Epithelial cell of prostate (primary cell): Measurements from ENCODE around the gene CRYBA4.

ENCODE experiments used
- DNase-seq: peaks from one replicate; pipeline ENCODE4 v3.0.0-alpha.2; 2011; ENCODE audit warnings: low read depth, low spot score
- H3K27ac ChIP-seq: fragments of 450-650 bp; 2 replicates; pipeline ENCODE4 v1.5.1; 2017; ENCODE audit warnings: mild to moderate bottlenecking

Gene CRYBA4

GRCh38 chr22:26621663-26622062 lies at the start of gene CRYBA4:
TSS of gene CRYBA4 (plus strand) at chr22:26621963. CDS start at chr22:26622597, 634 bp downstream.
- DNase-seq = no peak
- no peak within 1 kb of the TSS for H3K27ac ChIP-seq

- H3K27ac ChIP-seq = no peak overlapping the region
- DNase-seq = no peak
These were observed 48.6 kb upstream of the CRYBA4 start for GRCh38 chr22:26573026-26573662.

- H3K27ac ChIP-seq = no peak overlapping the region
- DNase-seq = no peak
These were observed 47.6 kb upstream of the CRYBA4 start for GRCh38 chr22:26574001-26574723.

GRCh38 chr22:26576026-26576680 lies 45.6 kb upstream of the CRYBA4 start:
- DNase-seq = no peak
- H3K27ac ChIP-seq = no peak overlapping the region

GRCh38 chr22:26577081-26577480 lies 44.7 kb upstream of the CRYBA4 start:
- DNase-seq = no peak
- H3K27ac ChIP-seq = no peak overlapping the region

- H3K27ac ChIP-seq = no peak overlapping the region
- no peak for DNase-seq
These were observed 42.4 kb upstream of the CRYBA4 start for GRCh38 chr22:26579331-26579886.

- no peak overlapping the region for H3K27ac ChIP-seq
- no peak for DNase-seq
These were observed 41.4 kb upstream of the CRYBA4 start for GRCh38 chr22:26580240-26580962.

GRCh38 chr22:26581026-26581425 lies 40.7 kb upstream of the CRYBA4 start:
- H3K27ac ChIP-seq = no peak overlapping the region
- no peak for DNase-seq

- DNase-seq = no peak
- H3K27ac ChIP-seq = no peak overlapping the region
These were observed 40.1 kb upstream of the CRYBA4 start for GRCh38 chr22:26581633-26582168.

GRCh38 chr22:26584010-26584409 lies 37.8 kb upstream of the CRYBA4 start:
- DNase-seq = no peak
- H3K27ac ChIP-seq = no peak overlapping the region

GRCh38 chr22:26585104-26585790 lies 36.5 kb upstream of the CRYBA4 start:
- H3K27ac ChIP-seq = no peak overlapping the region
- DNase-seq = no peak

- no peak overlapping the region for H3K27ac ChIP-seq
- no peak for DNase-seq
These were observed 35.0 kb upstream of the CRYBA4 start for GRCh38 chr22:26586556-26587325.

GRCh38 chr22:26587991-26588613 lies 33.7 kb upstream of the CRYBA4 start:
- DNase-seq = no peak
- no peak overlapping the region for H3K27ac ChIP-seq

- DNase-seq = no peak
- H3K27ac ChIP-seq = no peak overlapping the region
These were observed 32.9 kb upstream of the CRYBA4 start for GRCh38 chr22:26588729-26589366.

- DNase-seq = no peak
- H3K27ac ChIP-seq = peak overlapping the region; percentile 23
These were observed 32.4 kb upstream of the CRYBA4 start for GRCh38 chr22:26589367-26589844.

- H3K27ac ChIP-seq = peak within 1 kb of the TSS; percentile 23
- DNase-seq = no peak
These were observed 31.7 kb upstream of the CRYBA4 start, which contains the start of gene TPST2 for GRCh38 chr22:26589845-26590736. TSS of gene TPST2 (minus strand) at chr22:26590132. CDS start at chr22:26541630, 48,502 bp downstream.

GRCh38 chr22:26592421-26592891 lies 29.3 kb upstream of the CRYBA4 start:
- DNase-seq = peak; percentile 20
- no peak overlapping the region for H3K27ac ChIP-seq
